Myometrial cell (primary cell): ENCODE data around the gene SEMA3G. TPM values are rescaled to one million over a fixed set of nuclear protein-coding genes. Genes with fewer than 3 reads are reported as not detected.

Experiments used
- total RNA-seq: library from RNA; depleted of rRNA; stranded (reverse); fragments of >200 nt; gene quantifications from 2 replicates; pipeline ENCODE4 v1.2.3, GENCODE V29; 2015

Gene SEMA3G
- total RNA-seq, result not detected in 2 replicates

DNA sequence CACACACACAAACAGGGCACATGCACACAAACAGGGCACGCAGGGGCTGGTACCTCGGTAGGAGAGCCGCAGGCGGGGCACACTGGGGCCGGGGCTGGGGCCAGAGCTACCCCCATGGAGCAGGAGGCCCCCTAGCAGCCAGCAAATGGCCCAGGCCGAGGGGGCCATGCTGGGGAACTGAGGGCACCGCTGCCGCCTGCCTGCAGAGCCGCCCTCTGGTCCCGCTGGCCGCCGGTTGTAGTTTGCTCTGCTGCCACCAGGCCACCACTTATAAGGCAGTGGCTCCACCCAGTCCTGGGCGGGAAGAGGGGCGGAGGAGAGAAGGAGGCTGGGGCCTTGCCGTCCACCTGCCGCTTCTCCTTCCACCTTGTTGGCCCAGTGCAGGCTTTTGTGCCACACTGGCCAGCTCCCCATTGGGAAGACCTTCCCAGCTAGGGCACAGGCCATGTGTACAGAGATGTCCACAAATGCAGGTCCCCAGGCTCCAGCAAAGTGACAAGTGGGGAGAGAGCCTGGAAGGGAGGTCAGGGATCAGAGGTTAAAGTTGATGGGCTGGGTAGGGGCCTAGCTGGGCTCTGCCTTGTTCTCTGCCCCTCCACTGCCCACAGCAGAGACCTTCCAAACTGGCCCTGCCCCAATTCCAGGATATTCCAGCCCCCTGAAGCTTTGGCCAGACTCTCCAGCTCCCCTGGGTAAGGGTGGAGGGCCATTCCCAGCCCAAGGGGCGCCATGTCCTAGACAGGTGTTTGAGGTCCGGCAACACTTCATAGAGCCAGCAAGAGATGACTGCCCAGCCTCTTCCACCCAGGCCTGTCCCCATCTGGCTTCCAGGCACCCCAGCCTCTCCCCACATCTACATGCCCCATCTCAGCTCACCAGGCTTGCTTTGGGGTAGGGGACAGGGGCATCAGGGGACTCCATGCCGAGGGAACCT is at the start of gene SEMA3G:
SEMA3G (minus strand) TSS at position 244 of the 934 bp plus-strand sequence; CDS start at position 168, 76 bp downstream.

GRCh38 chr3:52455283-52456168 is 10.6 kb upstream of the SEMA3G start, which contains the start of gene NISCH:
TSS of gene NISCH (plus strand) at chr3:52455604. CDS start at chr3:52455642, 38 bp downstream.

GRCh38 chr3:52453496-52454249 is 8.8 kb upstream of the SEMA3G start, which contains the start of gene TNNC1:
TSS of gene TNNC1 (minus strand) at chr3:52454041. CDS start at chr3:52454015, 26 bp downstream.

Other genes starting within 250 kb of the SEMA3G start
- 48.0 and 49.0 TPM in 2 replicates for gene ALAS1, start 246.9 kb downstream of the SEMA3G start, total RNA-seq
- gene TLR9, start 219.5 kb downstream of the SEMA3G start, total RNA-seq, result not detected in 2 replicates
- gene TWF2, start 205.9 kb downstream of the SEMA3G start, total RNA-seq, result 228 and 236 TPM in 2 replicates
- gene PPM1M, start 199.3 kb downstream of the SEMA3G start, total RNA-seq, result 22.7 and 27.7 TPM in 2 replicates
- gene WDR82, start 166.5 kb downstream of the SEMA3G start, total RNA-seq, result 45.3 and 48.7 TPM in 2 replicates
- 13.1 and 21.9 TPM in 2 replicates for gene GLYCTK, start 157.3 kb downstream of the SEMA3G start, total RNA-seq
- gene DNAH1, start 128.8 kb downstream of the SEMA3G start, total RNA-seq, result 0.71 and 1.7 TPM in 2 replicates
- 64.2 and 69.8 TPM in 2 replicates for gene BAP1, start 35.1 kb downstream of the SEMA3G start, total RNA-seq
- gene PHF7, start 34.4 kb downstream of the SEMA3G start, total RNA-seq, result 4.3 and 4.6 TPM in 2 replicates
- not detected in 2 replicates for gene TNNC1, start 8.9 kb upstream of the SEMA3G start, total RNA-seq
- gene NISCH, start 10.5 kb upstream of the SEMA3G start, total RNA-seq, result 26.5 and 34.7 TPM in 2 replicates
- 0.86 and 1.9 TPM in 2 replicates for gene STAB1, start 50.2 kb upstream of the SEMA3G start, total RNA-seq
- gene NT5DC2, start 88.8 kb upstream of the SEMA3G start, total RNA-seq, result 205 and 221 TPM in 2 replicates
- gene UQCC5, start 91.5 kb upstream of the SEMA3G start, total RNA-seq, result 1.4 and 3.5 TPM in 2 replicates
- 22.5 and 28.5 TPM in 2 replicates for gene PBRM1, start 240.8 kb upstream of the SEMA3G start, total RNA-seq
- gene GNL3, start 240.9 kb upstream of the SEMA3G start, total RNA-seq, result 94.5 and 114 TPM in 2 replicates